CD1c-positive myeloid dendritic cell (primary cell): Measurements from ENCODE around the gene POMT1.

Experiments used
- DNase-seq: peaks from one replicate; pipeline ENCODE4 v3.0.0-alpha.2; 2016; ENCODE audit errors: extremely low spot score

POMT1 gene

DNA sequence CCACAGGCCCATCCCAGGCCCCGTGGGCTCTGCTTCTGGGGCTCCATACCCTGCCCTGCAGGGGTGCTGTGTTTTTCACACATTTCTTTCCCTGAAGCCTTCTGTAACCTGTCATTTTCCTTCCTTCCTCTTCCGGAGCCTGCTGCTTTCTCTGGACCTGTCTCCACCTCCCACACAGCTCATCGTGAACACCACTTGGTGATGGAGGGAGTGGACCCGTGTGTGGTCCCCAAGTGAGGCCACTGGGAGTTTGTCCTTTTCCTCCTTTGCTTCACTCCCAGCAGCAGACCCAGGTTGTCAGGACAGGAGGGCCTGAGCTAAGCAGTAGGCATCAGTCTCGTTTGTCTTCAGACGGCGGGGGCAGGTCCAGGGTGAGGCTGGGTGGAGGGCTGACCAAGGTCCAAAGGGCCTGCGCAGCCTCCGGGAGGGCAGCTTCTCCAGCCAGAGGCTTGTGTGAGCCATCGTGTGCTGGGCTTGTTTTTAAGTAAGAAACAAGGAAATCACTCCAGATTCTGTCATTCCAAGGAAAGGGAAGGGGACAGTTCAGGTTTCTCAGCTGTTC is 5.8 kb upstream of the POMT1 start:
- DNase-seq: no peak

DNA sequence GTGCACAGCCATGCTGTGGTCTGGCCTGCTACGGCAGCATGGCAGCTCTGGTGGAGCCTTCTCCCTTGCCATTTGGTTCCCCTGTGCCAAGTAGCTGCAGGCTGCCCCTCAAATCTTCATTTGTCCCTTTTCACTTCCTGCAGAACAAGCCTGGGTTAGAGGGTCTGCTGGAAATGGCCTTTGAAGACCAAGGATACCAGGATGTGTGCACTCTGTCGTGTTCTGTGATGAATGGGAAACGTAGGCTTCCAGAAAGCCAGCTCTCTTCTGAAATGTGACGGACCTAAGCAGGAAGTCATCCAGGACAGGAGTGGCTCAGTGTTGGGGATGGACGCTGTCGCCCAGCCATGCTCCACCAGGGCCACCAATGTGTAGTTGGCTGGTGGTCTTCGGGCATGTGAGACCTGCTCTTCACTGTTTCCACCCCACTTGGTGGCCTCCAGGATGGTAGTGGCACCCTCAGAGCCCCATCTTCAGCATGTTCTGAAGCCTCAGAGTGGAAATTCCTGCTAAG is 3.4 kb upstream of the POMT1 start:
- DNase-seq: no peak

DNA sequence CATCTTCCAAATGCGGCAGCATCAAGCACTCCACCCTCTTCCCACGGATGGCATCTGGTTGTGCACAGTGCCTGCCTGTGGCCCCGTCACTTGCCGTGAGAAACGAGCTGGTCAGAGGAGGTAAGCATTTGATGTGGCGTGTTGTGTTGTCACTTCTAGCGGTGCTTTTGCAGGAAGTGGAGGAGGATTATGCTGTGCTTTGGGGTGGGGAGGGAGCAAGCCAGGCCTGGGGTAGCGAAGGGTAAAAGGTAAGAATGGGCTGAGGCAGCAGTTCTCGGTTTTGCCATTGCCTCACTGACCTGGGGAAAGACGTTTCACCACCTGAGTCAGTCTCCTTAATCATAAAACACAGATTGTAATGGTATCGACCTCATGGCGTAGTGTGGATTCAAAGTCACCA is 2.3 kb upstream of the POMT1 start:
- no peak for DNase-seq

DNA sequence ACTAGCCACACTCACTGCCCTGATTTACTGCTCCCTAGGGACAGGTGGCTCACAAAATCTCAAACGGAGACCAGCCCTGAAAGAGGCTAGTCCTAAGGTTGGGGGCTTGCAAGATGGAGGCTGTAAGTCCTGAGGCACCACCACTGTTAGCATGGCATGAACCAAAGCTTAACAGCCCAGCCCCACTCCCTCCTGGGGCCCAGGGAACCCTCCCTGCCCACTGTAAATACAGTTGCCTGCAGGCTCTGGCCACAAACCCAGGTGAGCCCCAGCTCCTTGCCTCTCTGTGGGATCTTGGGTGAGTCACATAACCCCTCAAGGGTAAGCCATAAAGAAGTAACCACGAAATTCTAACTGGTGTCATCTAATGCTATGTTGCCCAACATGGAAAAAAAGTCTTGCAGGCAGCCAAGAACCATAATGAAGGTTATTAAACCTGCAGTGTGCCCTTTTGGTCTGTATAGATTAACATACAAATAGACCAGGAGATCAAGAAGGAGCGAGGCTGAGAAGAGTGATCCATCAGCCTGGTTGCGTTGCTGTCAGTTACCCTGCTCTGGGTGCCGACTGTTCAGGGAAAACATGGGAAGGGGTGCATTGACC is 1.7 kb upstream of the POMT1 start:
- DNase-seq: no peak

DNA sequence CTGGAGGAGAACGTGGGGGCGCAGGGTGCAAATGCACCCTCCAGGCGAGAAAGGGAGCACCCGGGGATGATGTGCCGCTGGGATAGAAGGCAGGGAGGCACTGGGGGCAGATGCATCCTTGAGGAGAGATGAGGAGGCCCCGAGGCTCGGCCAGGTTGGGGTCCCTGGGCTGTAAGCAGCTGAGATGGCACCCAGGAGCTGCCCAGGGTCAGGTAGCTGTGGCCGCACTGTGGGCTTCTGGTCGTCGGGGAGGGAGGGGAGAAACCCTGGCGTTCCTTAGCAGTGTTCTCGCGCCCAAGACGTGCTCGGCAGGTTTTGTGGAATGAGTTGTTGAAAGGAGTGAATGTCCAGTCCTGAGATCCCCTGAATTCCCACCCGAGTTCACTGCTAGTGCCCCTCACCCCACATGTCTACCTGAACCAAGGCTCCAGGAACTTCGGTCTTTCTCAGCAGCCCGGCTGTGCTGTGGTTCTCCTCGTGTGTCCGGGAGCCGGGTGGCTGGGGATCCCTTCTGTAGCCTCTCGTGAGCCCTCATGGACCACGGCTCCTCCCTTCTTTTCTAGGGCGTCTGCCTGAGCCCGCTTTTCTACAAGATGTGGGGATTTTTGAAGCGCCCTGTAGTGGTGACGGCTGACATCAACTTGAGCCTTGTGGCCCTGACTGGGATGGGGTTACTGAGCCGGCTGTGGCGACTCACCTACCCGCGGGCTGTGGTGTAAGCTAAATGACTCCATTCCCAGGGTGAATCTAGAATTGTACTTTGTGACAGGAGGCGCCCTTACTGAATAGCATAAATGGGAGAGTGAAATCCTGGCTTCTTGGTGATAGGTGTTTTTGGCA is 1.1 kb downstream of the POMT1 start:
- no peak for DNase-seq

DNA sequence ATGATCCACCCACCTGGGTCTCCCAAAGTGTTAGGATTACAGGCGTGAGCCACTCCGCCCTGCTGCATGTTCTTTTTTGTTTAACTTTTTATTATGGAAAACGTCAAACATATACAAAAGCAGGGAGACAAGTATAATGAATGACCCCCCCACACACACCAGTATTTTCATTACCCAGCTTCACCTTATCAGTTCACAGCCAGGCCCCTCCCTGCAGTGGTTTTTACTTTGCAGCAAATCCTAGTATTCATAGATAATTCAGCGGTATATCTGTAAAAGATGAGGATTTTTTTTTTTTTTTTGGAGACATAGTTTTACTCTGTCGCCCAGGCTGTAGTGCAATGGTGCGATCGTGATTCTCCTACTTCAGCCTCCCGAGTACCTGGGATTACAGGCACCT is 2.3 kb downstream of the POMT1 start:
- no peak for DNase-seq

DNA sequence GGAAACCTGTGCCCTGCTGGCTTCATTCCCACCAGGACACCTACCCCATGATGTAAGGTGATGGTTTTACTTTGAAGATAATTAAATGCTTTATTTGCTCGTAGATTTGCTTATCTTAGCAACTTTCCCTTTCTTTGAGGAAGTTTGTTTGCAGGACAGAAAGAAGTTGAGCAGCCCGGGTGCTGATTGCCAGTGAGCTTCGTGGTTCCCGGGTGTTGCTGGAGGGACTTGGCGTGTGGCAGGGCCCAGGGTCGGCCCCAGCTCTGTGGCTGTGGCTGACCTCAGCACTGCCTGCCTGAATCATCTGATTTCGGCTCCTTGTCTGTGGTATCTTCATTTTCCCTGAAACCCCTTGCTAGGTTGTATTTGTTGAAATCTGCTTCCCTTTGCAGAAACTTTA is 8.7 kb downstream of the POMT1 start:
- no peak for DNase-seq

DNA sequence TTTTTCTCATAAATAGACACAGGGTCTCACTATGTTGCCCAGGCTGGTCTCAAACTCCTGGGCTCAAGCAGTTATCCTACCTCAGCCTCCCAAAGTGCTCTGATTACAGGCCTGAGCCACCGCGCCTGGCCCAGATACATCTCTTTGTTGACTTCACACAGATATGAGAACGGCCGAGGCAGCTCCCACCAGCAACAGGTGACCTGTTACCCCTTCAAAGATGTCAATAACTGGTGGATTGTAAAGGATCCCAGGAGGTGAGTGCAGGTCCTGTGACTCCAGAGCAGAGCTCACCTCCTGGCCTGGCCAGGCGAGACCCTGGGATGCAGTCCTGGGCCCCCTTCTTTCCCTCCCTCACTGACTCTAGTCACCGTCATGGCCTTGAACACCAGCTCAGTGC is 9.2 kb downstream of the POMT1 start:
- DNase-seq: no peak

DNA sequence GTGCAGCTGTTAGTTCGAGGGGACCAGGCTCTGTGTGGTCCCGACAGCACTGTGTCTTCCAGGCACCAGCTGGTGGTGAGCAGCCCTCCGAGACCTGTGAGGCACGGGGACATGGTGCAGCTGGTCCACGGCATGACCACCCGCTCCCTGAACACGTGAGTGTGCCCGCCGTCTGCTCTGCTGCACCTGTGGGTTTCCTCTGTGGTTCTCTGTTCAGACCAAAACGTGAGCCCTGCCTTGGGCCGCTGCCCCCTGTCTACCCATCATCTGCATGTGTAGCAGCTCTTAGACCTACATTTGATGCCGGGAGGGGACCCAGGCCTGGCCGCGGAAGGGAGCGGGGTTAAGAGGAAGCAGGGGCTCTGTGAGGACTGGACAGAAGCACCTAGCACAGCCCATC is 10.5 kb downstream of the POMT1 start:
- DNase-seq: no peak

DNA sequence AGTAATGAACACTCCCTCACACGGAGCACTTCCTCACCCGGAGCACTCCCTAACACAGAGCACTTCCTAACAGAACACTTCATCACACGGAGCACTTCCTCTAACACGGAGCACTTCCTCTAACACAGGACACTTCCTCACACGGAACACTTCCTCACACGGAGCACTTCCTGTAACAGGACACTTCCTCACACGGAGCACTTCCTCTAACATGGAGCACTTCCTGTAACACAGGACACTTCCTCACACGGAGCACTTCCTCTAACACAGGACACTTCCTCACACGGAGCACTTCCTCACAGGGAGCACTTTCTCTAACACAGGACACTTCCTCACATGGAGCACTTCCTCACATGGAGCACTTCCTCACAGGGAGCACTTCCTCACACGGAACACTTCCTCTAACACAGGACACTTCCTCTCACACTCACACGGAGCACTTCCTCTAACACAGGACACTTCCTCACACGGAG is 12.9 kb downstream of the POMT1 start:
- DNase-seq: peak; percentile 32

DNA sequence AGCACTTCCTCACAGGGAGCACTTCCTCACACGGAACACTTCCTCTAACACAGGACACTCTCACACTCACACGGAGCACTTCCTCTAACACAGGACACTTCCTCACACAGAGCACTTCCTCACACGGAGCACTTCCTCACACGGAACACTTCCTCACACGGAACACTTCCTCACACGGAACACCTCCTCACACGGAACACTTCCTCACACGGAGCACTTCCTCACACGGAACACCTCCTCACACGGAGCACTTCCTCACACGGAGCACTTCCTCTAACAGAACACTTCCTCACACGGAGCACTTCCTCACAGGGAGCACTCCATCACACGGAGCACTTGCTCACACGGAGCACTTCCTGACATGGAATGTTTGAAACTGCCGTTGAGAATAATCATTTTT is 13.4 kb downstream of the POMT1 start:
- DNase-seq: peak; percentile 69

DNA sequence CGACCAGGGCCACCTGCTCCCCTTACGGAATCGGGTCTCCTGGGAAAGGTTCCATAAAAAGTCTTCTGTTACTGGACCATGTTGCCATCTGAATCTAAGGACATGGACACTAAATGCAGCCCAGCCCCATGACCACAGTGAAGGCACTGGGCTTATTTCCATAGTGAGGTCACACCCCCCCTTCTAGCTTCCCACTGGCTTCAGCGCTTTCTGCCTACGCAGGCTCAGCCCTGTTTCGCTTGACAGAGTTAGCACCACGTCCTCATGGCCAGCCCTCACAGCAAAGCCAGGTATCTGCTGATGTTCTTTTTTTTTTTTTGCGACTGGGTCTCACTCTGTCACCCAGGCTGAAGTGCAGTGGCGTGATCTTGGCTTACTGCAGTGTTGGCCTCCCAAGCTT is 14.2 kb downstream of the POMT1 start:
- no peak for DNase-seq

DNA sequence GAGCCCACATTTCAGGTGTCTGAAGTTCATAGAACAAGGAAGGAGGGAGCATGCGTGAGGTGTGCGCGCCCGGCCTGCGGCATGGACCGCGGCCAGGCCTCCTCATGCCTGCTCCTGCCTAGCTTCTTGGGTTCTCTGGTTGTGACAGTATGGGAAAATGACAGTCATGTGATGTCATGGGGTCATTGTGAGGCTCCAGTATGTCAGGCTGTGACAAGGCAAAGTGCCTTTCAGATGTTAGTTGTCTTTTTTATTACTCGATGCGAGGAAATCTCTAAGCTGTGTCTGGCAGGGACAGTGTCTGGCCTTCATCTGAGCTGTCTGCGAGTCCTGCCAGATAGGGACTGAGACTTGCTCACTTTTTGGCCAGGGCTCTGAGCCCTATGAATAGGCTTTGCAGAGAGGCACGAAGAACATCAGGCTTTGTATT is 15.1 kb downstream of the POMT1 start:
- no peak for DNase-seq

DNA sequence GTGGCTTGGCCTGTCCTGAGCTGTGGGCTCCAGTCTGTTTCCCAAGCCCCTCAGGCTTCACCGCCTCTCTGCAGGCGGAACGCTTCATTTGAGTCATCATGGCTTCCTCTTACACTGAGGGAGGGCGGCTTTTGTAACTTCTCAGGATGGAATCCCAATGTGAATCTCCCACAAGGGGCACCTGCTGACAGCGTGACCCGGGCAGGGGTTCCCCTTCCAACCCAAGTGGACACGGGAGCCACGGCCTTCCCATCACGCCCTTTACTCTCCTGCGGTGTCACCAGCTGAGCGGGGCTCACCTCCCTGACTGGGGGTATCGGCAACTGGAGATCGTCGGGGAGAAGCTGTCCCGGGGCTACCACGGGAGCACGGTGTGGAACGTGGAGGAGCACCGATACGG is 15.8 kb downstream of the POMT1 start:
- no peak for DNase-seq

DNA sequence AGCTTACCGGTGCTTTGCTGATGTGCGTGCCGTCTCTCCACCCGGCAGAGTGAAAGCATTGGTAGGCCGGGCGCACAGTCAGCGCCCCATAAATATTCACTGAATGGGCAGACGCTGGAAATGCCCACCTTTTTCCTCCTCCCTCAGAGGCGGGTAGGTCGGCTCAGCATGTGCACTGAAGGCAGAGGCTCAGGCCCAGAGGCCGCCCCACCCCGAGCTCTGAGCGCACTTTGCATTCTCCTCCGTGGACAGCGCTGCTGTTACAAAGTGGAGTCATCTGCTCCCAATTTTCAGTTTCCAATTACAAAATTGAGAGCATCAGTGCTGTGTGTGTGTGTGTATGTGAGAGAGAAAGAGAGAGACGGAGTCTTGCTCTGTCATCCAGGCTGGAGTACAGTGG is 17.8 kb downstream of the POMT1 start:
- no peak for DNase-seq

DNA sequence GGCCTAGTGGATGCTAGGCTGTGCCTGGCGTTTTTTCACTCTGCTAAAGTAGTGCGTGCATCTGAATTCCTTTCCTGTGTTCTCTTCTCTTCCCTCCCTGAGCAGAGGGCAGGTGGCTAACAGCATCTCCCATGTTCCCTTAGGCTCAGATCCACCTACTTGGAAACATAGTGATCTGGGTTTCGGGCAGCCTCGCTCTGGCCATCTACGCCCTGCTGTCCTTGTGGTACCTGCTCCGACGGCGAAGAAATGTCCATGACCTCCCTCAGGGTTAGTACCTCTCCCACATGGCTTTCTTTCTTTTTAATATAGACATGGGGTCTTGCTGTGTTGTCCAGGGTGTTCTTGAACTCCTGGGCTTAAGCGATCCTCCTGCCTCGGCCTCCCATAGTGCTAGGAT is 18.5 kb downstream of the POMT1 start:
- DNase-seq: no peak

DNA sequence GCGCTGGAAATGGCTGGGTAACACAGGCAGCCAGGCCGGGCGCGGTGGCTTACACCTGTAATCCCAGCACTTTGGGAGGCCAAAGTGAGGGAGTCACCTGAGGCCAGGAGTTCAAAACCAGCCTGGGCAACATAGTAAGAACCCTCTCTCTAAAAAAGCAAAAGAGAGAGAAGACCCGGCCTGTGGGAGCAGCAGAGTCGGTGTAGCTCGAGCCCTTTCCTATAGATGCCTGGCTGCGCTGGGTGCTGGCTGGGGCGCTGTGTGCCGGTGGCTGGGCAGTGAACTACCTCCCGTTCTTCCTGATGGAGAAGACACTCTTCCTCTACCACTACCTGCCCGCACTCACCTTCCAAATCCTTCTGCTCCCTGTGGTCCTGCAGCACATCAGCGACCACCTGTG is 19.1 kb downstream of the POMT1 start:
- no peak for DNase-seq

DNA sequence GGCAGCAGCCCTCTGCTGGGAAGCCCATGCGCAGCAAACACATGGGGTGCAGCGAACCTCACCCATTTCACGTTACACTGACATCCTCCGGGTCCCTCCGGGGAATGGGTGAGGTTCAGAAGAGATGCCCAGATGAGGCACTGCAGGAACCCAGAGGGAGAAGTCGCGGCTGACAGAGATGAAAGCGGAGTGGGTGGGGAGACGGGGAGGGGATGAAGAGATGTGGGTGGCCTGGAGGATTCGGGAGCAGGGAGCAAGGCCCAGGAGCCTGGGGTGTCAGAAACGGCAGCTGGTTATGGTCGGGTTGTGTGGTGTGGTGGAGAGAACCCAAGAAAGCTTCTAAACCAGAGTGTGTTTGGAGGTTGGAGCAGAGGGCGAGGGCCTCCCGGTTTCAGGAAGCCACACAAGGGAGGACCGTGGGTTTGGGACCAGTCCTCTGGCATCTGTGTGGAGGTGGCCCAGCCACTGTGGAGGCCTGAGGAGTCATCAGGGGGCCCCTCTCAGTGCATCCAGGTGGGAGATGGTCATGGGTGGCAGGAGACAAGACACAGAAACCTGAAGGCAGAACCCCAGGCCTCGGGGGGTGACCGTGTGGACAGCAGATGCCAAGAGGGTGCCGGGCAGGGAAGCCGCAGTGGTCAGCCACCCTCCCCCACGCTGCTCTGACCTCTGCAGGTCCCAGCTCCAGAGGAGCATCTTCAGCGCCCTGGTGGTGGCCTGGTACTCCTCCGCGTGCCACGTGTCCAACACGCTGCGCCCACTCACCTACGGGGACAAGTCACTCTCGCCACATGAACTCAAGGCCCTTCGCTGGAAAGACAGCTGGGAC is 19.8 kb downstream of the POMT1 start:
- no peak for DNase-seq

DNA sequence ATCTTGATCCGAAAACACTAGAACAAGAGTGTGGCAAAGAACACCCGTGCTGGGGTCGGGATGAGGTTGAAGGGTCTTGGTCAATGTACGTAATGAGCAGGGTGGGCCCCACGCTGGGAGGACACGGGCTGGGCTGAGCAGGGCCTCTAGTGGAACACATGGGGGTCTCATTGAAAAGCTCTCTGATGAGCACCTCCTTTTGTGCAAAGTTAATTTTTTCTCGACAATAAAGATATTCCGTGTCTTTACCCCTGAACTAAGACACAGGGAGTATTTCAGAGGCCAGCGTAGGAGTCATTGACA is 20.3 kb downstream of the POMT1 start:
- no peak for DNase-seq

DNA sequence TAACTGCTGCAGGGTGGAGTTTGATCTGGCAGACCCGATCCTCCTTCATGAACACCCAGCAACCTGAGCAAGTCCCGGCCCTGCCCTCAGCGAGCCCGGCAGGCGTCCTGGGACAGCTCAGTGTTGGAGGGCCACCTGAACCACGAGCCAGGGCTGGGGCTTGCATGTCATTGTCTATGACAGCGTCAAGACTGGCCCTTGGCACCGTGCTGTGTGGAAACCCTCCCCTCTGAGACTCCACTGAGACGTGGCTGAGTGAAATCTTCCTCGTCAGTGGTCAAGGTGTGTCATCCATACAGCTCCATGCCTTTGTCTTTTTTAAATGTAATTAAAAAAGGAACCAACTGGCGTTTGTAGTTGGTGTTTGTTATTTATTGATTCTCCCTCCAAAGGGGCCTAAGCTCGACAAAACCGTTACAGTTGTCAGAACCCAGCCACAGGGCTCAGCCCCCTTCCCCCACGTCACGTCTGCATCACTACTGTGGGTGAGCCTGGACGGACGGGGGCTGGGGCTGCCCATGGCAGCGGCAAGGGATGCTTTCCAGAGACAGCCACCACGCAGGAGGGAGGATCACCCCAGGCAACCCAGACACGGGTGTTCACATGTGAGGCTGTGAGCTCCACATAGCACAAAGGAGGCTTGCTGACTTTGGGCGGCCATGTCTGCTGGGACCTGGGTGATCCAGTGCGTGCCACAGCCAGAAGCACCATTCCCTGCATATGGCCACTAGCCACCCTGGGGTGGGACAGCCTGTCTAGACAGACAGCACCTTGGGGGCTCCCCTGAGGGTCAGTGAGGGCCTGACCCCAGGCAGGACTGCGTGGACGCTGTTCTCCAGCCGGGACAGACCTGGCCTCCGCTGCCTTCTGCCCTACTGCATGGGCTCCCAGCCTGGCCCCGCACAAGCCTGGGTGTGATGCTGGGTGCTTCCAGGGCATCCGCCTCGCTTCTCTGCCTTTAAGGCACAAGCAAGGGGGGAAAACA is 21.0 kb downstream of the POMT1 start:
- no peak for DNase-seq

DNA sequence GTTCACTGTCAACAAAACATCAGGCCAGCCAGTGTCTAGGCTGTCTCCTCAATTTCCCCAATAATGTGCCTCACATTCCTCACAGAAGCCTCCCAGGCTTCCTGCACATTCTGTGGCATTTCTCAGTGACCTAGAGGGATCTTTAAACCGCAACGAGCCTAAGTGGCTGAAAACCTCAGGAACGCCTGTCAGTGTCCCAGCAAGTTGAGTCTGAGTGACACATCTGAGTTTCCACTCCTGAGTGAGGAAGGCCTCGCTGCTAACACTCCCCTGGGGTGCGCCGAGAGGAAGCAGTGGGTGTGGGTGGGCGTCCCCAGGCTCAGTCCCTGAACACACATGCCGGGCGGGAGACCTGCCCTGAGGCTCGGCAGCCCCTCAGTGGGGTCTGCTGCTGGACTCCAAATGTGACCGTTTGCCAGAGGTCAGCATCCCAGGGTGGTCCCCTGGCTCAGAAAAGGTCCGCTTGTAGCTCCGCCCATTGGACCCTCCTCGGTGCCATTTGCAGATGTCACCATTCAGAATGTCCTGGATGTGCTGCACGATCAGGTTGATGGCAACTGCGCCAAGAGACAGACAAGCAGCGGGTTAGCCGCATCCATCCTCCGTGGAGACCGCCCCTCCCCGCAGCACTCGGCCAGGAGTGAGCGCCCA is 22.1 kb downstream of the POMT1 start:
- no peak for DNase-seq
